Subcutaneous abdominal adipose tissue (tissue), 5 donors: ENCODE results near the gene CXCL5.
"Not testable (repeated sequence)": the region's sequence is repeated elsewhere in the genome, so short reads cannot be mapped to it uniquely, and the experiment has no call there.

Source experiments
- H3K27ac ChIP-seq: one replicate; pipeline ENCODE4 v1.7.0; 2013; ENCODE audit warnings: low read depth, mild to moderate bottlenecking, inconsistent platforms, low read length, moderate library complexity
- H3K27me3 ChIP-seq, 5 donors: one replicate each; pipeline ENCODE4 v1.7.0; 2013; ENCODE audit warnings: low read length in 5 of 5, inconsistent platforms in 1 of 5; ENCODE audit not compliant: control insufficient read depth in 5 of 5, insufficient read depth in 4 of 5
- H3K36me3 ChIP-seq, 5 donors: one replicate each; pipeline ENCODE4 v1.7.0; 2013; ENCODE audit warnings: low read length in 5 of 5; ENCODE audit not compliant: control insufficient read depth in 5 of 5, insufficient read depth in 5 of 5
- H3K4me1 ChIP-seq, 5 donors: one replicate each; pipeline ENCODE4 v1.7.0; 2013; ENCODE audit warnings: low read length in 5 of 5, mild to moderate bottlenecking in 3 of 5, moderate library complexity in 1 of 5; ENCODE audit not compliant: control insufficient read depth in 5 of 5, insufficient read depth in 5 of 5
- H3K4me3 ChIP-seq, 5 donors: one replicate each; pipeline ENCODE4 v1.7.0; 2013; ENCODE audit warnings: low read length in 5 of 5, low read depth in 1 of 5
- H3K9ac ChIP-seq, 5 donors: one replicate each; pipeline ENCODE4 v1.7.0; 2013; ENCODE audit warnings: low read length in 5 of 5, mild to moderate bottlenecking in 4 of 5, moderate library complexity in 3 of 5
- H3K9me3 ChIP-seq, 5 donors: one replicate each; pipeline ENCODE4 v1.7.0; 2013; ENCODE audit warnings: low read length in 5 of 5; ENCODE audit not compliant: control insufficient read depth in 5 of 5
- donor health status: healthy.
- donor health status: healthy.
- donor health status: healthy.
- donor health status: healthy.
- donor health status: healthy.

Gene CXCL5

GRCh38 chr4:73959041-73959440 lies 39.4 kb downstream of the CXCL5 start:
- not testable (repeated sequence) for H3K36me3 ChIP-seq, H3K9ac ChIP-seq, H3K4me1 ChIP-seq, H3K27ac ChIP-seq, H3K4me3 ChIP-seq, H3K27me3 ChIP-seq
- H3K9me3 ChIP-seq: peaks cover 4 to 19% (median 10%) of the 10 kb centered on the region in 5 donors

GRCh38 chr4:73952352-73952751 lies 46.1 kb downstream of the CXCL5 start:
- Histone ChIP-seq H3K9ac (no peak overlapping the region), H3K4me3 (no peak overlapping the region), H3K9me3 (peaks cover 0 to 4% (median 0%) of the 10 kb centered on the region in 5 donors), H3K27ac (no peak overlapping the region), H3K4me1 (peaks cover 0 to 12% (median 0%) of the 10 kb centered on the region in 5 donors), H3K36me3 (no peaks in the 10 kb centered on the region), H3K27me3 (no peaks in the 10 kb centered on the region)

GRCh38 chr4:73950376-73950920 lies 48.0 kb downstream of the CXCL5 start:
- H3K9ac ChIP-seq, H3K27ac ChIP-seq, H3K27me3 ChIP-seq, H3K9me3 ChIP-seq, H3K36me3 ChIP-seq, H3K4me3 ChIP-seq: not testable (repeated sequence)
- H3K4me1 ChIP-seq: peaks cover 0 to 12% (median 0%) of the 10 kb centered on the region in 5 donors

- Histone ChIP-seq H3K4me3 (no peak overlapping the region), H3K27ac (no peak overlapping the region), H3K36me3 (no peaks in the 10 kb centered on the region), H3K9me3 (no peaks in the 10 kb centered on the region), H3K9ac (no peak overlapping the region), H3K27me3 (peaks cover 0 to 14% (median 6%) of the 10 kb centered on the region in 5 donors), H3K4me1 (peaks cover 0 to 19% (median 10%) of the 10 kb centered on the region in 5 donors)
These were observed 49.3 kb downstream of the CXCL5 start for GRCh38 chr4:73948990-73949706.

GRCh38 chr4:73948291-73948690 lies 50.2 kb downstream of the CXCL5 start:
- peaks cover 0 to 22% (median 13%) of the 10 kb centered on the region in 5 donors for H3K4me1 ChIP-seq
- H3K27me3 ChIP-seq: peaks cover 6 to 22% (median 10%) of the 10 kb centered on the region in 5 donors
- no peak overlapping the region for H3K4me3 ChIP-seq
- no peaks in the 10 kb centered on the region for H3K36me3 ChIP-seq
- no peak overlapping the region for H3K9ac ChIP-seq
- H3K27ac ChIP-seq: no peak overlapping the region
- no peaks in the 10 kb centered on the region for H3K9me3 ChIP-seq

- H3K4me1 ChIP-seq: peaks cover 0 to 22% (median 13%) of the 10 kb centered on the region in 5 donors
- no peak overlapping the region for H3K9ac ChIP-seq
- H3K9me3 ChIP-seq: no peaks in the 10 kb centered on the region
- H3K4me3 ChIP-seq: no peak overlapping the region
- no peak overlapping the region for H3K27ac ChIP-seq
- H3K36me3 ChIP-seq: no peaks in the 10 kb centered on the region
- H3K27me3 ChIP-seq: peaks cover 6 to 23% (median 11%) of the 10 kb centered on the region in 5 donors
These were observed 51.1 kb downstream of the CXCL5 start for GRCh38 chr4:73947239-73947985.

GRCh38 chr4:73945674-73946449 lies 52.6 kb downstream of the CXCL5 start:
- H3K4me1 ChIP-seq: peaks cover 0 to 22% (median 13%) of the 10 kb centered on the region in 5 donors
- no peak overlapping the region for H3K4me3 ChIP-seq
- peaks cover 6 to 25% (median 13%) of the 10 kb centered on the region in 5 donors for H3K27me3 ChIP-seq
- H3K36me3 ChIP-seq: no peaks in the 10 kb centered on the region
- no peak overlapping the region for H3K27ac ChIP-seq
- no peak overlapping the region for H3K9ac ChIP-seq
- no peaks in the 10 kb centered on the region for H3K9me3 ChIP-seq
